Suppressor macrophage (primary cell): ENCODE results near the gene POU2F3.

Experiments used
- DNase-seq, 4 experiments: peaks; one replicate each; pipeline ENCODE4 v3.0.0-alpha.2; 2020 to 2022
- total RNA-seq, 17 experiments: gene quantifications; one replicate each; lab custom pipeline; 2026; ENCODE audit warnings: mixed read lengths in 6 of 17, inconsistent platforms in 3 of 17; lab: John Stamatoyannopoulos, UW

Gene POU2F3
- total RNA-seq, result 0 to 5.1 (median 0) reads per million in 17 experiments

DNA sequence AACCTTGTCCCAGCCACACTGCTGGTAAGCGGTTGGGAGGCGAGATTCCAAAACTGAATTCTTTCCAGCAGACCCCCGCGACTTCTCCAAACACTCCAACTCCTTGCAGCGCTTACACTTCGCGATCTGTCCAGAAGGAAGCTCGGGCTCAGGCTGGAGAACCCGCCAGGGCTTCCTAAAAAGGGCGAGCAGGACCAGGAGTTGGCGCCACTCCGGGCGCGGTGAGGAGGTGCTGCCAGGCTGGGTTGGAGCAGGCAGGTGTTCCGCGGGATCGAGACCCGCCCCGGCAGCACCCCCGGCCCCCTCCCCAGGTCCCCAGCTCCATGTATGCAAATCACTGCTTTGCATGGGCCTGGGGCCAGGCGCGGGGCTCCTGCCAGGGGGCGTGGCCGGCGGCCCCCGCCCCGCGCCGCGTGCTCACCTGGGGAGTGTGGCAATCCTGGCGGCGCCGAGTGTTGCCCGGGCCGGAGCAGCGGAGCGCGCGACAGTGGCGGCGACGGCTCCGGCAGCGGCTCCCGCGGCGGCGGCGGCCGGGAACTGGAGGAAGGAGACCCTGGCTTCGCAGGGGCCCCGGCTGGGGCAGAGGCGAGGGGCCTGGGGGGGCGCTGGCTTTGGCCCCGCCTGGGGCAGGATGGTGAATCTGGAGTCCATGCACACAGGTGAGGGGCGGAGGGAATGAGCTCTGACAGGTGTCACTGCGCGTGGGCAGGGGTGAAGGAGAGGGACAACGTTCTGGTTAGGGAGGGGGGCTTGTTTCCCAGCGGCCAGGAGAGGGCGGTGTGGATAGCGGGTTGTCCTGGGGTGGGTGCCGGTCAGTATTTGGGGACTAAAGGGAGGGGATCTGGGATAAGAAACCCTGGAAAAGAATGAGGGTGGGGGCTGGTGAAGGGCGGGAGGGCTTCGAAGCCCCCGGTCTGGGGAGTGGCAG, at the start of gene POU2F3:
TSS of gene POU2F3 (plus strand) at position 428 of the 928 bp plus-strand sequence. CDS start at position 632, 204 bp downstream.
- DNase-seq, result no peak

DNA sequence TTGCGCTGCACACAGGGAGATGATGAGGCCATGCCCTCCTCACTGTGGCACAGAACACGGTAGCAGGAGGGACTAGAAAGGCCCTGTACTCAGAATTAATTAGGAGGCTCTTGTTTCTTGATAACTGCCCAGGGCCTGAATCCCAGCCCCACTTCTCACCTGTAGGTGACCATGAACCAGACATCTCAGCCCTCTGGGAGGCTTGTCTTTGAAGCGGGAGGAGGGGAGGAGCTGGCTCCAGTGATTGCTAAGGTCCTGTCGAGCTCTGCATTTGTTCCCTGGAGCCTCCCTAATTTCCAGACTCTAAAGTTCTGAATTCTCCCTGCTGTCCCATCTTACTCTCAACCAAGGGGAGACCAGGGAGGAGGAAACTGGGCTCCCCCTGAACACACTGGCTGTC, 48.9 kb upstream of the POU2F3 start:
- no peak for DNase-seq

GRCh38 chr11:120192831-120193625, 46.9 kb upstream of the POU2F3 start:
- DNase-seq, result no peak

- no peak for DNase-seq
These were observed 45.8 kb upstream of the POU2F3 start for GRCh38 chr11:120194166-120194565.

DNA sequence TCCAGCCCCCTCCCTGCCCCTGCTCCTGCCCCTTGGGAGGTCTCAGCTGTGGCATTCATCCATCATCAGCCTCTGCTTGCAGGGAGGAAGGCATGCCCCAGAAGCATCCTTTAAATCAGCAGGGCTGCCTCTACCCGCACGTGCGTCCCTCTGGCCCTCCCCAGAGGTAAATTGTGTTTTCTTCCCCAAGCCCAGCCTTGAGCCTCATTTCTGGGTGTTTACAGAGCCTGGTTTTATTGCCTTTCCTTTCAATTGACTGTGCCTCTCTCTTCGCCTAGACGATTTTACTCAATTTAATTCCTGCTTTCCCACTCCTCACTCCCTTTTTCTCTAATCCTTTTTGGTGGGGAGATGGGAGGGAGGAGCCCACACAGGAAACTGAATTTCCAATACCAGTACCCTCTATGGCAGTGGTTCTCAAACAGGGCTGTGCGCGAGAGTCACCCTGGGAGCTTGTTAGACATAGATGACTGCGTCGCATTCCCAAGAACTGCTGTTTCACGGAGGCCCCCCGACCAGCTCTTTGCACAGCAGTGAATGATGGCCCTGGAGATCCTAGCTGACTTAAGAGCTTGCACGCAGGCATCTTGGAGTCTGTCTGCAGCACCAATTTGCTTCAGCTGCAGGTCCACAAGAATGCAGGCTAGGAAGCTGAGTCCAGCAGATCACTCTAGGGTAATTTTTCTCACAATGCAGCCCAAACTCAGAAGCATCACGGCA, 44.2 kb upstream of the POU2F3 start:
- DNase-seq, result no peak

- DNase-seq, result no peak
These were observed 43.1 kb upstream of the POU2F3 start for GRCh38 chr11:120196826-120197225.

GRCh38 chr11:120197251-120197891, 42.6 kb upstream of the POU2F3 start:
- no peak for DNase-seq

DNA sequence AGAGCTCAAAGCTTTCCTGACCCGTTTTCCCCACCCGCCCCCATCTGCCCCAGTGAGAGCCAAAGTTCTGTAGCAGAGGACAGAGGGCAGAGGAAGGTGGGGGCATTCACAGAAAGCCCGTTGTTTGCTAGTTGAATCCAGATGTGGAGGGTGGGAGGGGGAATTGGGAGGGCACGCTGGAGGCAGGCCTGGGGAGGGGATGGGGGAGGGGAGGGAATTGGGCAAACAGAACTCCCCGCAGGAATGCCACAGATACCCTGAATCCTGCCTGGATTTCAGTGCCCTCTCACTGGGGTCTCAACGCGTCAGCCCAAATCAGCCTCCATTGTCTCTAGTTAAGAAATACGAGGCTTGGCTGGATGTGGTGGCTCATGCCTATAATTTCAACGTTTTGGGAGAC, 42.0 kb upstream of the POU2F3 start:
- DNase-seq, result no peak

DNA sequence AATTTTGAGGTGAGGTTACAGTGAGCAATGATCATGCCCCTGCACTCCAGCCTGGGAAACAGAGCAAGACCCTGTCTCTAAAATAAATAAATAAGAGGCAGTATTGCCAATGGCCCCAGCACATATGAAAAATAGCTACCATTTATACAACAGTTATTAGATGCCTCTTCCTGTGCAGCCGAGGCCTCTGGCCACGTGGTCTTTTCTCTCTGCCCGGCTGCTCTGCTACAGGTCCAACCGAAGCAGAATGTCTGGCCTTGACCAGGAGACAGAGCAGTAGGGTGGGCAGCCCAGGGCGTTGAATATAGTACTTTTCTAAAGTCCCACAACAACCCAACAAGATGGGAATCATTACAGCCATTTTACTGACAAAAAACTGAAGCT, 41.5 kb upstream of the POU2F3 start:
- DNase-seq, result no peak

DNA sequence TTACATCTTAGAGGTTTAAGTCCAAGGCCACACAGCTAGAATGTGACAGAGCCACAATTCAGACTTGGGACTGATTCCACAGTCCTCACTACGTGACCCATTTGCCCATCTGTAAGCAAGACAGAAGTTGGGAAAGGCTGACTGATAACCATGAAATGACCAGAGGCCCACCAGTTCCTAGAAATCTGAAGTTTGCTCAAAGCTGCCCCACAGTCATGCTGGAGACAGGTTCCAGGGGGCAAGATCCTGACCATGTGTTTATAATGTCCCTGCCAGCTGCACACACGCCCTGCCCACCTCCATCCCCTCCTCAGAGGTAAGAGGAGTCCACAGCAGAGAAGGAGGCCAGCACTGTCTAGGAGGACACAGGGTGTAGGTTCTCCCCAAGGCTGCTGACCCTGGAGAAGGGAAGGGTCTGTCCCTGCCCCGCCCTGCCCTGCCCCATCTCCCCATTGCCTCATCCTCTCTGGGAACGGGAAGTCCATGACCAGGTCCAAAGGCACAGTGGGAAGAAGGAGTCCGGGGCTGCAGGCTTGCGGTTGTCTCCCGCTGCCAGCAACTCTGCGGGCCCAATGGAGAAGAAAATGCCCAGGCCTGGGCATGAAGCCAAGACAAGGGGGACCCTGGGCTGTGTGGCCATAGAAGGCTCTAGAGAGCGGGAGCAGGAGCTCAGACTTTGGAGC, 41.0 kb upstream of the POU2F3 start:
- DNase-seq, result no peak

- DNase-seq, result no peak
These were observed 40.3 kb upstream of the POU2F3 start for GRCh38 chr11:120199613-120200012.

DNA sequence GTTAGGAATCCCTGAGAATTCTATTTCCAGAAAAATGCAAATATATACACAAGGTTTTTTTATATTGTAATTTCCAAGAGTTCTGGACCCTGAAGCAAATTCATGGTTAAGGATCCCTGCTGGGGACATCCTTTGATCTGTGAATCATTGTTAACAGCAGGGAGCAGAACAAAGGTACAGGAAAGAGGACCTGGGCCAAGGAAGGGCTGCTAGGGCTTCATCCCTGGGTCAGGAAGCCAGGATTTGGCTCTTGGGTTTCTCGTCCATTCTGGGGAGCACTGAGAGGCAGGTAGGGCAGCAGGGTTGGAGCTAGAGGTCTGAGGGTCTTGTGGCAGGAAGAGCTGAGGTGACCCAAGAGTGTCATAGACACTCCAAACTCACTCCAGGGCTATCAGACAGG, 39.3 kb upstream of the POU2F3 start:
- DNase-seq, result no peak

GRCh38 chr11:120201653-120202052, 38.3 kb upstream of the POU2F3 start:
- DNase-seq, result no peak

DNA sequence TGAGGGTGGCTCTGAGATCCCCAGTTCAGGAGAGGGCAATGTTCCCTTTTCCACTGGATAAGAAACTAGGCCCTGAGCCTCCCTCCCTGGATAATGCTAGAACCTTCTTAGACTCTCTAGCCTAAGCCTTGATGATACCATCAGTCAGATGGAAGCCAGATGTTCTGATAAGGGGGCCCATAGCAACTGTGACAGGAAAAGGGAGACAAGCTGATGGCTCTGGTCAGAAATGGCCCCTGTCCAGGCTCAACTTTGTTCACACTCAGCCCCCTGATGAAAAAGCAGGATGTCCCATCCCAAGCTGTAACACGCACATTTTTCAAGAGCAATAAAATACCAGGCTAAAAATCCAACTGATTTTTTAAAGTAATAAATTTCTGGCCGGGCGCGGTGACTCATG, 36.3 kb upstream of the POU2F3 start:
- no peak for DNase-seq

GRCh38 chr11:120205596-120206161, 34.3 kb upstream of the POU2F3 start:
- DNase-seq, result peak; percentile 78 to 89 (median 86)

GRCh38 chr11:120207512-120207911, 32.4 kb upstream of the POU2F3 start:
- peak in 1 of 4 experiments; percentile 38 for DNase-seq

DNA sequence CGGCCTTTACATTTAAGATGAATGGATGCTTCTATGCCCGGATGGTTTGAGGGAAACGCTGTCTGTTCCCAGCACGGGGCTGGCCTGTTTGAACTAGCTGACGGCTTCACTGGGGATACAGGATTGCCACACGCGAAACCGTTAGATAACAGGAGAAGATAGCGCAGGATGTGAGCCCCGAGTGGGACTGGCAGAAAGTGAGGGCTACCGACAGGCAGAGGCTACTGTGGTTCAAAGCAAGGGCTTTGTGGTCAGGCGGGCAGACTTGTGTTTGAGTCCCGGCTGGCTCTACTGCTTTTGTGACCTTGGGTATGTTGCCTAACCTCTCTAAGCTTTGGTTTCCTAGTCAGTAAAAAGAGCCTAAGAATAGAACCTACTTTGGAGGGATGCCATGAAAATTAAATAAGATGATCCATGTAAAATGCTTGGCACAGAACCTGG, 31.9 kb upstream of the POU2F3 start:
- peak; percentile 20 to 64 (median 58) for DNase-seq

GRCh38 chr11:120208777-120209176, 31.2 kb upstream of the POU2F3 start:
- DNase-seq, result peak; percentile 72 to 88 (median 84)

GRCh38 chr11:120209746-120210625, 30.0 kb upstream of the POU2F3 start:
- no peak for DNase-seq
